HCT116 (cell line): ENCODE data around the gene PTBP3.
A peak's percentile ranks its signal among the peaks of the same experiment; 100 is the strongest.

Source experiments
- CBX3 ChIP-seq: IDR thresholded peaks from 2 replicates; pipeline ENCODE4 v1.6.1; 2012; ENCODE audit warnings: low read depth
- CTCF ChIP-seq, 3 experiments: fragments of 200-600 bp in 1 of 3; sonication (generic) in 1 of 3; IDR thresholded peaks in 2 of 3; conservative IDR thresholded peaks in 1 of 3; 2 replicates each; pipeline ENCODE4 v1.5.1; 2012 to 2017; ENCODE audit warnings: low read depth in 2 of 3, low read length in 2 of 3, antibody characterized with exemption in 1 of 3, borderline replicate concordance in 1 of 3, control low read depth in 1 of 3, mild to moderate bottlenecking in 1 of 3, mixed read lengths in 1 of 3, mixed run types in 1 of 3, moderate library complexity in 1 of 3; ENCODE audit not compliant: insufficient read depth in 1 of 3
- EZH2 ChIP-seq: fragments of 200-600 bp; sonication (generic); IDR thresholded peaks from 2 replicates; pipeline ENCODE4 v1.6.1; 2017; ENCODE audit warnings: antibody characterized with exemption, mixed run types
- POLR2A ChIP-seq: IDR thresholded peaks from 2 replicates; pipeline ENCODE4 v1.7.0; 2011; ENCODE audit warnings: borderline replicate concordance; ENCODE audit not compliant: insufficient read depth, insufficient read length; ENCODE audit errors: extremely low read depth
- POLR2AphosphoS5 ChIP-seq: IDR thresholded peaks from 2 replicates; pipeline ENCODE4 v1.6.1; 2011; ENCODE audit warnings: mild to moderate bottlenecking, low read depth, low read length, moderate library complexity
- SIN3A ChIP-seq: IDR thresholded peaks from 2 replicates; pipeline ENCODE4 v1.6.1; 2012; ENCODE audit warnings: low read depth
- ZNF274 ChIP-seq: fragments of 200-500 bp; sonication (Bioruptor generic); IDR thresholded peaks from 2 replicates; pipeline ENCODE4 v1.6.1; 2014; ENCODE audit warnings: mild to moderate bottlenecking, low read depth, low read length, inconsistent platforms

GRCh38 chr9:112170235-112170634 is 163.2 kb downstream of the PTBP3 start:
- TF ChIP-seq CTCF (IDR thresholded peaks at IDR 0.05 in 2 of 3, conservative IDR thresholded peaks at IDR 0.05 in 1 of 3; ENCODE audit: borderline replicate concordance in 1 of 3, insufficient read depth in 1 of 3, low read depth in 2 of 3, low read length in 2 of 3) (no peak), EZH2 (no peak), SIN3A (no peak), CBX3 (peak; percentile 86), POLR2A (no peak), ZNF274 (no peak), POLR2AphosphoS5 (peak; percentile 45; the same call in 1 of the 2 replicates)
